ENCODE results near the gene TSPAN5. TPM values are rescaled to one million over a fixed set of nuclear protein-coding genes. Genes with fewer than 3 reads are reported as not detected.

Gene TSPAN5
- total RNA-seq, 2 experiments from 2014 or later = 1.8 to 2.8 TPM

DNA sequence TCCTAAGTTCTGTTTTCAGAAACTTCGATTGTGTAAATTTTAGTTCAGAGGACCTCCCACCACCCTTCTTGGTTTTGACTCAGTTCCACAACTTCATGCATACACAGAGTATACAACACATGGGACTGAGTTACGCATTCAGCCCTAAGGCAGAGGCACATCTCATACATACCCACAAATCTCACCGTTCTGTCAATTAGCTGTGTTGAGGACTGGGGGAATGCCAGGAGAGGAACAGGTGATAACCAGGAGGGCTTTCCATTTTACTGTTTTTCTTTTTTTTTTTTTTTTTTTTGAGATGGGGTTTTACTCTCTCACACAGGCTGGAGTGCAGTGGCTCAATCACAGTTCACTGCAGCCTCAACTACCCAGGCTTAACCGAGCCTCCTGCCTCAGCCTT lies 150.2 kb downstream of the TSPAN5 start:
- ATAC-seq (ENCODE audit: poor library complexity) = no peak
- H3K4me1 Mint-ChIP-seq (ENCODE audit: low read depth) = peaks cover 10% of the 10 kb centered on the region
- no peak for TF ChIP-seq CTCF (IDR thresholded peaks at IDR 0.05)
- H3K9me3 Mint-ChIP-seq = no peaks in the 10 kb centered on the region
- CTCF ChIA-PET = no interaction called here
- Histone ChIP-seq H3K27ac (ENCODE audit: low read depth in 1 of 2, low read length in 2 of 2) (no peak overlapping the region), H3K4me3 (ENCODE audit: low read length) (no peak overlapping the region), H3K36me3 (ENCODE audit: insufficient read depth, low read length) (no peaks in the 10 kb centered on the region), H3K9me3 (ENCODE audit: control insufficient read depth in 1 of 2, insufficient read depth in 1 of 2, low read length in 2 of 2) (no peaks in the 10 kb centered on the region), H3K27me3 (ENCODE audit: control insufficient read depth in 1 of 2, insufficient read depth in 2 of 2, low read length in 2 of 2) (no peaks in the 10 kb centered on the region), H3K4me1 (ENCODE audit: insufficient read depth, low read length) (peaks cover 3% of the 10 kb centered on the region)
- no peak for DNase-seq
- H3K27me3 Mint-ChIP-seq = no peaks in the 10 kb centered on the region
- intact Hi-C loops (cut with DNase I, micrococcal nuclease) = no loop called here
- no peak overlapping the region for H3K27ac Mint-ChIP-seq
- H3K4me3 Mint-ChIP-seq = no peak overlapping the region
- POLR2A ChIA-PET = no interaction called here
- peaks cover 9% of the 10 kb centered on the region for H3K36me3 Mint-ChIP-seq (ENCODE audit: low read depth)

- Histone ChIP-seq H3K27me3 (ENCODE audit: control insufficient read depth in 1 of 2, insufficient read depth in 2 of 2, low read length in 2 of 2) (no peaks in the 10 kb centered on the region), H3K9me3 (ENCODE audit: control insufficient read depth in 1 of 2, insufficient read depth in 1 of 2, low read length in 2 of 2) (no peaks in the 10 kb centered on the region), H3K27ac (ENCODE audit: low read depth in 1 of 2, low read length in 2 of 2) (no peak overlapping the region), H3K4me1 (ENCODE audit: insufficient read depth, low read length) (peaks cover 3% of the 10 kb centered on the region), H3K36me3 (ENCODE audit: insufficient read depth, low read length) (peaks cover 3% of the 10 kb centered on the region), H3K4me3 (ENCODE audit: low read length) (no peak overlapping the region)
- H3K4me3 Mint-ChIP-seq = no peak overlapping the region
- ChIA-PET CTCF (no interaction called here), POLR2A (no interaction called here)
- no peaks in the 10 kb centered on the region for H3K9me3 Mint-ChIP-seq
- H3K4me1 Mint-ChIP-seq (ENCODE audit: low read depth) = peaks cover 10% of the 10 kb centered on the region
- DNase-seq (no peak), ATAC-seq (ENCODE audit: poor library complexity) (no peak)
- no peaks in the 10 kb centered on the region for H3K27me3 Mint-ChIP-seq
- no peak overlapping the region for H3K27ac Mint-ChIP-seq
- intact Hi-C loops (cut with DNase I, micrococcal nuclease) = no loop called here
- peaks cover 9% of the 10 kb centered on the region for H3K36me3 Mint-ChIP-seq (ENCODE audit: low read depth)
- TF ChIP-seq CTCF (IDR thresholded peaks at IDR 0.05) = no peak
Observed at GRCh38 chr4:98507299-98507698, 151.1 kb downstream of the TSPAN5 start.

DNA sequence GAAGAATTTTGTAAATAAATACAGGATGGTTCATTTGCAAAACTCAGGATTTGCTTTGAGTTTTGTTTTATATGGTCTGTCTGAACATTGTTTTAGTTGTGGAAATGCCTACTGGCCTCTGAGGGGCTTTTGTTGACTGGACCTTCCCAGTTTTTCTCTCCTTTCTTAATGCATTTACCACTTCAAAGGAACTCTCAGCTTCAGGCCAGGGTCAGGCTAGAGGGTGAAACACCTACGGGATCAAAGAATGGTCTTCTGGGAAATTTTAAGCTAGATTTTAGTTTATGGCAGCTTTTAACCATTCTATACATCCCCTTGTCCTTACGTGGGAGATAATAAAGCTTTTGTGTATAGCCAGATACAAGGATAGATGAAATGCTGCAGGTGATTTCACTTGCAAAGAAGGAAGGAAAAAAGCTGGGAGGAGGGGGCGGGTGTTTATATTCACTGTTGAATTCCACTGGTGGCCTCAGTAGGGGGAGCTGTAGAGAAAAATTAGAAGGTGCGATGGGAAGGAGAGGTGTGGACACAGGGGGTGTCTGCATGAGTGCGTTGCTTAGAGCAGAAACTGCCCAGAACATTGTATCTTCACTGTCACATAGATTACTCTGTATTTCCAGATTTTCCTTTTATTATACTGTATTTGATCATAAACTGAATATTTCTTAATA lies 151.8 kb downstream of the TSPAN5 start:
- CTCF ChIA-PET = interaction anchor here (0.7 kb wide), 1 partner anchor 15 kb away, joined by 4 read pairs; no protein-coding TSS in a partner anchor
- Histone ChIP-seq H3K27ac (ENCODE audit: low read depth in 1 of 2, low read length in 2 of 2) (no peak overlapping the region), H3K4me1 (ENCODE audit: insufficient read depth, low read length) (peaks cover 3% of the 10 kb centered on the region), H3K9me3 (ENCODE audit: control insufficient read depth in 1 of 2, insufficient read depth in 1 of 2, low read length in 2 of 2) (no peaks in the 10 kb centered on the region), H3K27me3 (ENCODE audit: control insufficient read depth in 1 of 2, insufficient read depth in 2 of 2, low read length in 2 of 2) (no peaks in the 10 kb centered on the region), H3K4me3 (ENCODE audit: low read length) (no peak overlapping the region), H3K36me3 (ENCODE audit: insufficient read depth, low read length) (peaks cover 3% of the 10 kb centered on the region)
- Mint-ChIP-seq H3K9me3 (no peaks in the 10 kb centered on the region), H3K4me1 (ENCODE audit: low read depth) (peaks cover 10% of the 10 kb centered on the region), H3K36me3 (ENCODE audit: low read depth) (peaks cover 9% of the 10 kb centered on the region), H3K27ac (no peak overlapping the region), H3K27me3 (no peaks in the 10 kb centered on the region), H3K4me3 (no peak overlapping the region)
- no peak for TF ChIP-seq CTCF (IDR thresholded peaks at IDR 0.05)
- intact Hi-C loops (cut with DNase I, micrococcal nuclease) = no loop called here
- DNase-seq (no peak), ATAC-seq (ENCODE audit: poor library complexity) (no peak)
- POLR2A ChIA-PET = no interaction called here
